ENCODE measurements around the gene ANKRD34A. TPM values are rescaled to one million over a fixed set of nuclear protein-coding genes. Genes with fewer than 3 reads are reported as not detected.

Gene ANKRD34A
- total RNA-seq, 4 donors from 2014 or later = 0.39 to 2.4 (median 1.3) TPM

GRCh38 chr1:145983960-145984830, 19.8 kb upstream of the ANKRD34A start:
- DNase-seq (ENCODE audit: low spot score in 2 of 2) = no peak
- no peak for TF ChIP-seq EP300 (IDR thresholded peaks at IDR 0.05)
- no peak for TF ChIP-seq POLR2A (IDR thresholded peaks at IDR 0.05)
- TF ChIP-seq CTCF (IDR thresholded peaks at IDR 0.05) = no peak
- Histone ChIP-seq H3K27ac (peak overlapping the region; percentile 54 to 99 (median 85)), H3K4me1 (peaks cover 0 to 79% (median 53%) of the 10 kb centered on the region in 4 donors), H3K36me3 (no peaks in the 10 kb centered on the region), H3K4me3 (no peak overlapping the region), H3K9me3 (no peaks in the 10 kb centered on the region), H3K27me3 (no peaks in the 10 kb centered on the region)
- WGBS, 2 donors = 91 to 93% methylated on average over 12 of the region's 12 CpGs

GRCh38 chr1:145983206-145983675, 18.9 kb upstream of the ANKRD34A start:
- TF ChIP-seq CTCF (IDR thresholded peaks at IDR 0.05) (no peak), POLR2A (IDR thresholded peaks at IDR 0.05) (no peak), EP300 (IDR thresholded peaks at IDR 0.05) (peak in 1 of 2 donors; percentile 17)
- 81 to 97% methylated on average over 1 of the region's 1 CpG for WGBS, 2 donors
- no peak overlapping the region for H3K4me3 ChIP-seq
- H3K27me3 ChIP-seq = no peaks in the 10 kb centered on the region
- H3K9me3 ChIP-seq = no peaks in the 10 kb centered on the region
- peaks cover 0 to 89% (median 60%) of the 10 kb centered on the region in 4 donors for H3K4me1 ChIP-seq
- H3K27ac ChIP-seq = peak overlapping the region; percentile 54 to 99 (median 93)
- no peaks in the 10 kb centered on the region for H3K36me3 ChIP-seq
- no peak for DNase-seq (ENCODE audit: low spot score in 2 of 2)

- Histone ChIP-seq H3K27me3 (no peaks in the 10 kb centered on the region), H3K27ac (peak overlapping the region; percentile 54 to 99 (median 93)), H3K9me3 (no peaks in the 10 kb centered on the region), H3K4me1 (peaks cover 0 to 92% (median 70%) of the 10 kb centered on the region in 4 donors), H3K36me3 (no peaks in the 10 kb centered on the region), H3K4me3 (no peak overlapping the region)
- WGBS, 2 donors = 52 to 66% methylated on average over 6 of the region's 6 CpGs
- DNase-seq (ENCODE audit: low spot score in 2 of 2) = no peak
- TF ChIP-seq POLR2A (IDR thresholded peaks at IDR 0.05) (no peak), EP300 (IDR thresholded peaks at IDR 0.05) (peak in 1 of 2 donors; percentile 69)
These were observed 17.8 kb upstream of the ANKRD34A start for GRCh38 chr1:145982010-145982723.

GRCh38 chr1:145980457-145980994, 16.2 kb upstream of the ANKRD34A start:
- H3K27me3 ChIP-seq = no peaks in the 10 kb centered on the region
- peaks cover 0 to 84% (median 70%) of the 10 kb centered on the region in 4 donors for H3K4me1 ChIP-seq
- peak overlapping the region in 2 of 4 donors; percentile 27 to 37 for H3K4me3 ChIP-seq
- H3K9me3 ChIP-seq = no peaks in the 10 kb centered on the region
- no peaks in the 10 kb centered on the region for H3K36me3 ChIP-seq
- peak overlapping the region; percentile 92 to 99 (median 94) for H3K27ac ChIP-seq
- TF ChIP-seq CTCF (IDR thresholded peaks at IDR 0.05) (no peak), POLR2A (IDR thresholded peaks at IDR 0.05) (no peak), EP300 (IDR thresholded peaks at IDR 0.05) (no peak)
- no peak for DNase-seq (ENCODE audit: low spot score in 2 of 2)
- 86 to 100% methylated on average over 1 of the region's 1 CpG for WGBS, 2 donors

GRCh38 chr1:145979746-145980456, 15.5 kb upstream of the ANKRD34A start:
- Histone ChIP-seq H3K4me3 (peak overlapping the region; percentile 8 to 37 (median 22)), H3K4me1 (peaks cover 0 to 78% (median 65%) of the 10 kb centered on the region in 4 donors), H3K27ac (peak overlapping the region; percentile 92 to 99 (median 94)), H3K36me3 (peaks cover 0 to 5% (median 0%) of the 10 kb centered on the region in 3 donors), H3K27me3 (no peaks in the 10 kb centered on the region), H3K9me3 (no peaks in the 10 kb centered on the region)
- WGBS, 2 donors = 22 to 23% methylated on average over 7 of the region's 7 CpGs
- DNase-seq (ENCODE audit: low spot score in 2 of 2) = no peak
- TF ChIP-seq CTCF (IDR thresholded peaks at IDR 0.05) (peak in 1 of 5 experiments; percentile 13), POLR2A (IDR thresholded peaks at IDR 0.05) (no peak), EP300 (IDR thresholded peaks at IDR 0.05) (peak in 1 of 2 donors; percentile 14)

All from tibial nerve (tissue), 4 donors.